Stimulated activated CD4-positive, alpha-beta T cell treated with anti-CD3 and anti-CD28 coated beads, TNF-alpha, amount 100 ng/mL, for 4 hours (primary cell): ENCODE results near the gene FER.
"Not testable (repeated sequence)": the region's sequence is repeated elsewhere in the genome, so short reads cannot be mapped to it uniquely, and the experiment has no call there.

Experiments used
- DNase-seq, 3 experiments: peaks; one replicate each; pipeline ENCODE4 v3.0.0-alpha.2; 2020; ENCODE audit warnings: low read depth in 3 of 3

FER gene

GRCh38 chr5:108957333-108957732 lies 209.6 kb downstream of the FER start:
- no peak for DNase-seq

GRCh38 chr5:108966910-108967309 lies 219.2 kb downstream of the FER start:
- no peak for DNase-seq

- no peak for DNase-seq
Observed at GRCh38 chr5:108974594-108974993, 226.9 kb downstream of the FER start.

GRCh38 chr5:108975697-108976096 lies 228.0 kb downstream of the FER start:
- DNase-seq = no peak

GRCh38 chr5:108983461-108984092 lies 235.9 kb downstream of the FER start:
- DNase-seq = no peak

GRCh38 chr5:108989761-108990392 lies 242.2 kb downstream of the FER start:
- no peak for DNase-seq

GRCh38 chr5:108992396-108993085 lies 244.8 kb downstream of the FER start:
- DNase-seq = not testable (repeated sequence)

GRCh38 chr5:108993440-108993839 lies 245.7 kb downstream of the FER start:
- DNase-seq = not testable (repeated sequence)

GRCh38 chr5:108997720-108998119 lies 250.0 kb downstream of the FER start:
- DNase-seq = no peak

- no peak for DNase-seq
Observed at GRCh38 chr5:108998216-108998615, 250.5 kb downstream of the FER start.

GRCh38 chr5:109003928-109004327 lies 256.2 kb downstream of the FER start:
- DNase-seq = no peak

GRCh38 chr5:109005297-109006009 lies 257.8 kb downstream of the FER start:
- no peak for DNase-seq

- no peak for DNase-seq
Observed at GRCh38 chr5:109006129-109006528, 258.4 kb downstream of the FER start.

- DNase-seq = no peak
Observed at GRCh38 chr5:109016300-109016699, 268.6 kb downstream of the FER start.

GRCh38 chr5:109022056-109022455 lies 274.4 kb downstream of the FER start:
- DNase-seq = no peak

- DNase-seq = not testable (repeated sequence)
Observed at GRCh38 chr5:109025729-109026128, 278.0 kb downstream of the FER start.

- DNase-seq = no peak
Observed at GRCh38 chr5:109027983-109028607, 280.4 kb downstream of the FER start.

- no peak for DNase-seq
Observed at GRCh38 chr5:109028608-109029299, 281.1 kb downstream of the FER start.

GRCh38 chr5:109029847-109030246 lies 282.1 kb downstream of the FER start:
- no peak for DNase-seq

- DNase-seq = no peak
Observed at GRCh38 chr5:109030360-109031143, 282.9 kb downstream of the FER start.

GRCh38 chr5:109034306-109034705 lies 286.6 kb downstream of the FER start:
- no peak for DNase-seq
